ENCODE results near the gene CENPX. TPM values are rescaled to one million over a fixed set of nuclear protein-coding genes. Genes with fewer than 3 reads are reported as not detected.

CENPX gene
- total and polyA plus RNA-seq, 2 of the 13 experiments (the other 11 are each of a cell fraction or from before 2014, with no cell fraction given): 92.7 to 170 TPM

DNA sequence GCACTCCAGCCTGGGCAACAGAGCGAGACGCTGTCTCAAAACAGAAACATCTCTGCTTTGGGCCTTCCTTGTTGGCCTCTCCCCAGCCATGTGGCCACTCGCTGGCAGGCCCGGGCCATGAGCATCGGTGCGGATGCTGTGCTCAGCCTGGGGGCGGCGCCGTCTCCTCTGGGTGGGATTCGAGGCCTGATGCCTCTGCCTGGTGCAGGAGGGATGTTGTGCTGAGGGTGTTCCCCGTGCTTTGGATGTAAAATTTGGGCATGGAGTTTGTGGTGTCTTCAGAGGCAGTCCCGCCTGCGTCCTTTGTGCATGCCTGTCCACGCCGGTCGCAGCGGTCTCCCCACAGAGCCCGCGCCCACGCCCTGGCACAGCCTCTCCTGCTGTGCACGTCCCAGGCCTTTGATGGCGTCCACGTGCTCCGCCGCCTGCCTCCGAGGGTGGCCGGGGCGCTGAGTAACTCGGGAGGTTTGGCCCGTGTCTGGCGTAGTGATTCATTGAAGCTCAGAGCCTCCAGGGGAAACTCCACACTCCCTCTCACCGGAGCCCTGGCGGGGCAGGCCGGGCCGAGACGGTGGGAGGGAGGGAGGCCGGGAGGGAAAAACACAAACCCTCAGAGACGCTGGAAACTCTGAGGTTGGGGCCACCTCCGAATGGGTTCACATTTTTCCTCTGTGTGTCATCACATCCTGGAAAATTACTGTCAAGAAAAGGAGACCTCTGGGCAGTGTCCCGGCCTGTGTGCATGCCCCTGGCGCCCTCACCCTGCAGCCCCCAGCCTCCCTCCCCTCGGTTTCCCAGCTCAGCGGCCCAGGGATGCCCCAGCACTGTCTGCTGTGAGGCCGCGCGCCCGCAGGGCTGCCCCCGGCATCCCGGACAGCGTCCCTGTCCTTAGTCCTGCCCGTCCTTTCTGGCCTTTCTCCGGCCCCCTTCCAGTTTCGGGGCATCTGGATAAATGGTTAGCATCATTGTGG, 19.0 kb downstream of the CENPX start (continued):
- TF ChIP-seq, protein P1, sequence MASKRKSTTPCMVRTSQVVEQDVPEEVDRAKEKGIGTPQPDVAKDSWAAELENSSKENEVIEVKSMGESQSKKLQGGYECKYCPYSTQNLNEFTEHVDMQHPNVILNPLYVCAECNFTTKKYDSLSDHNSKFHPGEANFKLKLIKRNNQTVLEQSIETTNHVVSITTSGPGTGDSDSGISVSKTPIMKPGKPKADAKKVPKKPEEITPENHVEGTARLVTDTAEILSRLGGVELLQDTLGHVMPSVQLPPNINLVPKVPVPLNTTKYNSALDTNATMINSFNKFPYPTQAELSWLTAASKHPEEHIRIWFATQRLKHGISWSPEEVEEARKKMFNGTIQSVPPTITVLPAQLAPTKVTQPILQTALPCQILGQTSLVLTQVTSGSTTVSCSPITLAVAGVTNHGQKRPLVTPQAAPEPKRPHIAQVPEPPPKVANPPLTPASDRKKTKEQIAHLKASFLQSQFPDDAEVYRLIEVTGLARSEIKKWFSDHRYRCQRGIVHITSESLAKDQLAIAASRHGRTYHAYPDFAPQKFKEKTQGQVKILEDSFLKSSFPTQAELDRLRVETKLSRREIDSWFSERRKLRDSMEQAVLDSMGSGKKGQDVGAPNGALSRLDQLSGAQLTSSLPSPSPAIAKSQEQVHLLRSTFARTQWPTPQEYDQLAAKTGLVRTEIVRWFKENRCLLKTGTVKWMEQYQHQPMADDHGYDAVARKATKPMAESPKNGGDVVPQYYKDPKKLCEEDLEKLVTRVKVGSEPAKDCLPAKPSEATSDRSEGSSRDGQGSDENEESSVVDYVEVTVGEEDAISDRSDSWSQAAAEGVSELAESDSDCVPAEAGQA (IDR thresholded peaks at IDR 0.05; ENCODE audit: low read depth): peak; percentile 76
- TF ChIP-seq, protein P1 (CRISPR knock-in tag; IDR thresholded peaks at IDR 0.05; ENCODE audit: borderline replicate concordance): no peak; the same call in 1 of the 2 replicates
- TF ChIP-seq KDM6A (CRISPR knock-in tag; IDR thresholded peaks at IDR 0.05; ENCODE audit: low read depth) (no peak), E2F5 (CRISPR knock-in tag; conservative IDR thresholded peaks at IDR 0.05) (no peak), ZBTB49 (CRISPR knock-in tag; IDR thresholded peaks at IDR 0.05; ENCODE audit: borderline replicate concordance) (no peak; the same call in 1 of the 2 replicates), ZNF761 (CRISPR knock-in tag; conservative IDR thresholded peaks at IDR 0.05) (peak; percentile 49; the same call in 1 of the 2 replicates), ZNF230 (CRISPR knock-in tag; IDR thresholded peaks at IDR 0.05) (no peak), ZNF160 (CRISPR knock-in tag; IDR thresholded peaks at IDR 0.05) (peak; percentile 52; the same call in 1 of the 2 replicates), HDAC1 (CRISPR knock-in tag; IDR thresholded peaks at IDR 0.05) (peak; percentile 63), CHD2 (IDR thresholded peaks at IDR 0.05; ENCODE audit: low read depth, low read length) (0 out of 2 replicates have a peak, but pooled peaks have one; percentile 18), KDM5B (CRISPR knock-in tag; IDR thresholded peaks at IDR 0.05; ENCODE audit: borderline replicate concordance) (peak; percentile 84; the same call in 1 of the 2 replicates), ZNF660 (CRISPR knock-in tag; IDR thresholded peaks at IDR 0.05; ENCODE audit: borderline replicate concordance, low read depth) (peak; percentile 81; the same call in 1 of the 2 replicates), HNRNPL (IDR thresholded peaks at IDR 0.05; ENCODE audit: low read depth, low read length) (peak; percentile 94), ARNTL (CRISPR knock-in tag; IDR thresholded peaks at IDR 0.05) (peak; percentile 91)
- TF ChIP-seq, protein P2, sequence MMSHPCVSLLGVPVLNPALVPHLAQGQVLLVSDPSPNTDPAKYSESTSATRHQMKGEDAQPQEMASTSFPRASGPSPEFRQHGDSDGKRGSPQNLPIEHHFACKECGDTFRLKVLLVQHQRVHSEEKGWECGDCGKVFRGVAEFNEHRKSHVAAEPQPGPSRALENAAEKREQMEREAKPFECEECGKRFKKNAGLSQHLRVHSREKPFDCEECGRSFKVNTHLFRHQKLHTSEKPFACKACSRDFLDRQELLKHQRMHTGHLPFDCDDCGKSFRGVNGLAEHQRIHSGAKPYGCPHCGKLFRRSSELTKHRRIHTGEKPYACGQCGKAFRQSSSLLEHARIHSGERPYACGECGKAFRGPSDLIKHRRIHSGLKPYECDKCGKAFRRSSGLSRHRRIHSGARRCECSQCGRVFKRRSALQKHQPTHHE (CRISPR knock-in tag; IDR thresholded peaks at IDR 0.05; ENCODE audit: borderline replicate concordance): no peak; the same call in 1 of the 2 replicates
- TF ChIP-seq, protein P3, sequence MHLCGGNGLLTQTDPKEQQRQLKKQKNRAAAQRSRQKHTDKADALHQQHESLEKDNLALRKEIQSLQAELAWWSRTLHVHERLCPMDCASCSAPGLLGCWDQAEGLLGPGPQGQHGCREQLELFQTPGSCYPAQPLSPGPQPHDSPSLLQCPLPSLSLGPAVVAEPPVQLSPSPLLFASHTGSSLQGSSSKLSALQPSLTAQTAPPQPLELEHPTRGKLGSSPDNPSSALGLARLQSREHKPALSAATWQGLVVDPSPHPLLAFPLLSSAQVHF (CRISPR knock-in tag; IDR thresholded peaks at IDR 0.05): no peak

Measured in HepG2 (cell line).